ENCODE results near the gene USP6NL. TPM values are rescaled to one million over a fixed set of nuclear protein-coding genes. Genes with fewer than 3 reads are reported as not detected.

USP6NL gene
- total and polyA plus RNA-seq, 2 of the 8 experiments (the other 6 are each of a cell fraction or from before 2014, with no cell fraction given) = 10.9 to 28.8 TPM

- no peak for TF ChIP-seq CHD7 (IDR thresholded peaks at IDR 0.05; ENCODE audit: insufficient replicate concordance, low read length)
- TF ChIP-seq CEBPB (IDR thresholded peaks at IDR 0.05; ENCODE audit: low read depth, low read length) = no peak
- no peak for TF ChIP-seq SIX5 (IDR thresholded peaks at IDR 0.05; ENCODE audit: low read depth, low read length)
- TF ChIP-seq RNF2 (IDR thresholded peaks at IDR 0.05; ENCODE audit: borderline replicate concordance, low read depth, low read length, missing control alignments, poor library complexity, severe bottlenecking) = no peak
- no peak for TF ChIP-seq GABPA (IDR thresholded peaks at IDR 0.05; ENCODE audit: borderline replicate concordance, insufficient read depth, low read length)
- TF ChIP-seq ATF3 (IDR thresholded peaks at IDR 0.05; ENCODE audit: insufficient read depth, low read depth, low read length) = no peak
- no peak for TF ChIP-seq TEAD4 (IDR thresholded peaks at IDR 0.05; ENCODE audit: low read depth, low read length)
- no peak for TF ChIP-seq FOSL1 (IDR thresholded peaks at IDR 0.05; ENCODE audit: insufficient read depth, low read depth, low read length)
- no peak for TF ChIP-seq RXRA (IDR thresholded peaks at IDR 0.05; ENCODE audit: insufficient read depth, low read depth, low read length)
- TF ChIP-seq ZNF274 (IDR thresholded peaks at IDR 0.05; ENCODE audit: borderline replicate concordance, extremely low read depth, low read length) = no peak
- TF ChIP-seq POU5F1 (IDR thresholded peaks at IDR 0.05; ENCODE audit: low read depth, low read length) = no peak
These were observed 204.7 kb downstream of the USP6NL start (continued) for GRCh38 chr10:11406746-11407145.
